LNCAP (cell line): ENCODE data around the gene SKI.

ENCODE experiments used
- CTCF ChIP-seq: fragments of 450-650 bp; IDR thresholded peaks from 2 replicates; pipeline ENCODE4 v1.5.1; 2017; ENCODE audit warnings: mild to moderate bottlenecking

SKI gene

GRCh38 chr1:2300851-2301606 lies 72.9 kb downstream of the SKI start:
- no peak for TF ChIP-seq CTCF

- no peak for TF ChIP-seq CTCF
Measured at GRCh38 chr1:2301607-2302291, 73.6 kb downstream of the SKI start.

- no peak for TF ChIP-seq CTCF
Measured at GRCh38 chr1:2302292-2302925, 74.3 kb downstream of the SKI start.

- no peak for TF ChIP-seq CTCF
Measured at GRCh38 chr1:2303016-2303775, 75.1 kb downstream of the SKI start.

GRCh38 chr1:2303781-2304180 lies 75.7 kb downstream of the SKI start:
- no peak for TF ChIP-seq CTCF

- no peak for TF ChIP-seq CTCF
Measured at GRCh38 chr1:2304282-2304681, 76.2 kb downstream of the SKI start.

- TF ChIP-seq CTCF = no peak
Measured at GRCh38 chr1:2304921-2305681, 77.0 kb downstream of the SKI start.
